GM12801 (cell line): ENCODE data around the gene SNCG.

Source experiments
- CTCF ChIP-seq: IDR thresholded peaks from one replicate; pipeline ENCODE4 v1.5.1; 2011; ENCODE audit warnings: control low read depth; ENCODE audit not compliant: insufficient read length; ENCODE audit errors: extremely low read depth

SNCG gene

DNA sequence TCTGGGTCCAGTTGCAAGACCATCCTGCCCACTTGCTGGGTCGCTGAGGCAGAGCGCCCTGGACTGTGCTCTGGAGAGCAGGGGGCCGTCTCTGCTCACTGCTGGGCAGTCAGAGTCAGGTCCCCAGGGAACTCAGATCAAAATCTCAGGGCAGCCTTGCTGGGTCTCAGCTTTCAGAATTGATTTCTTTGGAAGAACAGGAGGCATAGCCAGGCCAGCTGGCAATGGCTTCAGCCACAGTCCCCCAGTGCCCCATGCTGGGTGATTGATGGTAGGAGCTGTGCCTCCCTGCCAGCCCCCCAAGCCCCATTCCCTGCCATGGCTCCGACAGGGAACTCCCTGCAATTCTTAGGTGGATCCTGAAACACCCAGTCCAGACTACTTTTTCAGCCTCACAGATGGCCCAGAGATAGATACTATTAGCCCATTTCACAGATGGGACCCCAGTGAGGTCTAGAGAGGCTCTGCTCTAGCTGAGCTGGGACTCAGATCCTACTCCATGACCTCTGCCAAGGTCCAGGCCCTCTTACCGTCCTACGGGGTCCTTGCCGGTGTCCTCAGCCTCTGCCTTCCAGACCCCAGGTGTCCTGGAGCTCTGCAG is 1.5 kb upstream of the SNCG start:
- TF ChIP-seq CTCF: no peak

- TF ChIP-seq CTCF: no peak
Measured at GRCh38 chr10:86957471-86958115, 806 bp upstream of the SNCG start, which contains the start of gene MMRN2. Gene MMRN2 (minus strand): TSS chr10:86957615. CDS start chr10:86957541, 74 bp downstream.

DNA sequence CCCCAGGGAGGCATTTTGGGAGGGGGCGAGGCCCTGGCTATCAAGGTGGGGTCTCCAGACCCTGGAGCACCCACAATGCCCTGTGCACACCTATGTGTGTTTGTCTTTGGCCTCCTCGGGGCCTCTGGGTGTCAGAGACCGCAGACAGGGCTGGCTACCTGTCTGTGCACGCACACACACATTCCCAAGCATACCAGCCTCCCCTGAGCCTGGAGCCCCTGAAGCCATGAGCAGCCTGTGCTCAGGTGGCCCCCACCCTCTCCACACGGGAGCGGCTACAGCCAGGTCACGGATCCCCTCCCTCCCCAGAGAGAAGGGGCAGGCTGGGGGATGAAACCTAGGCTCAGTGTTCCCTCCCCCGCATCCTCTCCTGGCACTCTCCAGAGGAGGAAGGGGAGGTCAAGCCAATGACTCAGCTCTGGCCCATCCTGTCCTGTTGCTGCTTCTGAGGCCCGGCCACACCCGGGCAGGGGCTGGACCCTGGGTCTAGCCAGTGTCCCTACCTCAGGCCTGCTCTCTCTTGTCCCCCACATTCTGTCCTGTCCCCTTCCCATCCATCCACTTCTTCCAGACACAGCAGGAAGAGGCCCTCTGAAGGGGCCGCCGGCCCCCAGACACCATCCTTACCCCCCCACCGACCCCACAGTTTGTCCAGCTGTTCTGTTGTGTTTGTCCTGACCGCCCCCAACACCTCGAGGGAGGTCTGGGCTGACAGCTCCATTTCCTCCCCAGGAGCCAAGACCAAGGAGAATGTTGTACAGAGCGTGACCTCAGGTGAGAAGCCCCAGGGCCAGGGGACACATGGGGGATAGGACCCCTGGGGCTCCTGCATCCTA is 720 bp downstream of the SNCG start:
- TF ChIP-seq CTCF: no peak

DNA sequence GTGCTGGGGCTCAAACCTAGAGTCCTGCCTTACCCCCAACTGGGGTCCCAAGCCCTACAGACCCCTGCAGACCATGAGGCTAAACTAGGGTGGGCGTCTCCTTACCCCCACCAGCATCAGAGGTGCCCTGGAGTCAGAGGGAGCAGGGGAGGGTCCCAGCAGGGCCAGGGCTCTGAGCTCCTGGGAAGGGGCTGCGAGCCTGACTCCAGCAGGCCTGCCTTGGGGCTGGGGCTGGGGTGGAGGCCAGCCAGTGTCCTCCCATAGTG is 1.3 kb downstream of the SNCG start:
- TF ChIP-seq CTCF: no peak

- TF ChIP-seq CTCF: peak; percentile 83
Measured at GRCh38 chr10:86960003-86960862, 1.8 kb downstream of the SNCG start.

- no peak for TF ChIP-seq CTCF
Measured at GRCh38 chr10:86960863-86961434, 2.5 kb downstream of the SNCG start.
